ENCODE results near the gene CDAN1. TPM values are rescaled to one million over a fixed set of nuclear protein-coding genes. Genes with fewer than 3 reads are reported as not detected.

CDAN1 gene
- total and polyA plus RNA-seq, 10 of the 15 experiments (the other 5 are each of a cell fraction or from before 2014, with no cell fraction given): 0.56 to 14.2 (median 6.7) TPM

- H3K27ac ChIP-seq (ENCODE audit: control insufficient read depth, insufficient read depth): no peak overlapping the region
- in situ Hi-C loops (cut with MboI) (no loop called here), intact Hi-C loops (cut with micrococcal nuclease; ENCODE audit: unreplicated experiment) (loop anchor here (10.0 kb wide), 1 partner anchor 189 kb away; the partner anchor contains the start of gene TTBK2)
- H3K9me3 ChIP-seq (replicated peaks; ENCODE audit: control insufficient read depth, insufficient read depth, low read length): no peaks in the 10 kb centered on the region
- ChIA-PET RAD21 (ENCODE audit: unreplicated experiment) (interaction anchor here (1.5 kb wide), 1 partner anchor 191 kb away, joined by 6 read pairs; no protein-coding TSS in a partner anchor), SMC1A (ENCODE audit: uncharacterized antibody, unreplicated experiment) (interaction anchor here (0.6 to 0.9 kb wide), 3 partner anchors 47 to 449 kb away, joined by 3 to 5 read pairs (median 4); no protein-coding TSS in a partner anchor), POLR2A (interaction anchor here (0.5 to 0.6 kb wide), 2 partner anchors 9 to 189 kb away, joined by 3 to 7 read pairs; no protein-coding TSS in a partner anchor), CTCF (interaction anchor here (1.1 to 6.2 kb wide), 4 partner anchors 30 to 191 kb away, joined by 3 to 26 read pairs (median 4); no protein-coding TSS in a partner anchor)
- no peak for TF ChIP-seq NBN (IDR thresholded peaks at IDR 0.05)
- TF ChIP-seq, protein P1, sequence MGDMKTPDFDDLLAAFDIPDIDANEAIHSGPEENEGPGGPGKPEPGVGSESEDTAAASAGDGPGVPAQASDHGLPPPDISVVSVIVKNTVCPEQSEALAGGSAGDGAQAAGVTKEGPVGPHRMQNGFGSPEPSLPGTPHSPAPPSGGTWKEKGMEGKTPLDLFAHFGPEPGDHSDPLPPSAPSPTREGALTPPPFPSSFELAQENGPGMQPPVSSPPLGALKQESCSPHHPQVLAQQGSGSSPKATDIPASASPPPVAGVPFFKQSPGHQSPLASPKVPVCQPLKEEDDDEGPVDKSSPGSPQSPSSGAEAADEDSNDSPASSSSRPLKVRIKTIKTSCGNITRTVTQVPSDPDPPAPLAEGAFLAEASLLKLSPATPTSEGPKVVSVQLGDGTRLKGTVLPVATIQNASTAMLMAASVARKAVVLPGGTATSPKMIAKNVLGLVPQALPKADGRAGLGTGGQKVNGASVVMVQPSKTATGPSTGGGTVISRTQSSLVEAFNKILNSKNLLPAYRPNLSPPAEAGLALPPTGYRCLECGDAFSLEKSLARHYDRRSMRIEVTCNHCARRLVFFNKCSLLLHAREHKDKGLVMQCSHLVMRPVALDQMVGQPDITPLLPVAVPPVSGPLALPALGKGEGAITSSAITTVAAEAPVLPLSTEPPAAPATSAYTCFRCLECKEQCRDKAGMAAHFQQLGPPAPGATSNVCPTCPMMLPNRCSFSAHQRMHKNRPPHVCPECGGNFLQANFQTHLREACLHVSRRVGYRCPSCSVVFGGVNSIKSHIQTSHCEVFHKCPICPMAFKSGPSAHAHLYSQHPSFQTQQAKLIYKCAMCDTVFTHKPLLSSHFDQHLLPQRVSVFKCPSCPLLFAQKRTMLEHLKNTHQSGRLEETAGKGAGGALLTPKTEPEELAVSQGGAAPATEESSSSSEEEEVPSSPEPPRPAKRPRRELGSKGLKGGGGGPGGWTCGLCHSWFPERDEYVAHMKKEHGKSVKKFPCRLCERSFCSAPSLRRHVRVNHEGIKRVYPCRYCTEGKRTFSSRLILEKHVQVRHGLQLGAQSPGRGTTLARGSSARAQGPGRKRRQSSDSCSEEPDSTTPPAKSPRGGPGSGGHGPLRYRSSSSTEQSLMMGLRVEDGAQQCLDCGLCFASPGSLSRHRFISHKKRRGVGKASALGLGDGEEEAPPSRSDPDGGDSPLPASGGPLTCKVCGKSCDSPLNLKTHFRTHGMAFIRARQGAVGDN (IDR thresholded peaks at IDR 0.05): no peak
- no peak for TF ChIP-seq CREM (IDR thresholded peaks at IDR 0.05; ENCODE audit: low read depth)
- no peak for TF ChIP-seq NFIC (IDR thresholded peaks at IDR 0.05; ENCODE audit: low read depth, low read length)
- TF ChIP-seq, protein P2, sequence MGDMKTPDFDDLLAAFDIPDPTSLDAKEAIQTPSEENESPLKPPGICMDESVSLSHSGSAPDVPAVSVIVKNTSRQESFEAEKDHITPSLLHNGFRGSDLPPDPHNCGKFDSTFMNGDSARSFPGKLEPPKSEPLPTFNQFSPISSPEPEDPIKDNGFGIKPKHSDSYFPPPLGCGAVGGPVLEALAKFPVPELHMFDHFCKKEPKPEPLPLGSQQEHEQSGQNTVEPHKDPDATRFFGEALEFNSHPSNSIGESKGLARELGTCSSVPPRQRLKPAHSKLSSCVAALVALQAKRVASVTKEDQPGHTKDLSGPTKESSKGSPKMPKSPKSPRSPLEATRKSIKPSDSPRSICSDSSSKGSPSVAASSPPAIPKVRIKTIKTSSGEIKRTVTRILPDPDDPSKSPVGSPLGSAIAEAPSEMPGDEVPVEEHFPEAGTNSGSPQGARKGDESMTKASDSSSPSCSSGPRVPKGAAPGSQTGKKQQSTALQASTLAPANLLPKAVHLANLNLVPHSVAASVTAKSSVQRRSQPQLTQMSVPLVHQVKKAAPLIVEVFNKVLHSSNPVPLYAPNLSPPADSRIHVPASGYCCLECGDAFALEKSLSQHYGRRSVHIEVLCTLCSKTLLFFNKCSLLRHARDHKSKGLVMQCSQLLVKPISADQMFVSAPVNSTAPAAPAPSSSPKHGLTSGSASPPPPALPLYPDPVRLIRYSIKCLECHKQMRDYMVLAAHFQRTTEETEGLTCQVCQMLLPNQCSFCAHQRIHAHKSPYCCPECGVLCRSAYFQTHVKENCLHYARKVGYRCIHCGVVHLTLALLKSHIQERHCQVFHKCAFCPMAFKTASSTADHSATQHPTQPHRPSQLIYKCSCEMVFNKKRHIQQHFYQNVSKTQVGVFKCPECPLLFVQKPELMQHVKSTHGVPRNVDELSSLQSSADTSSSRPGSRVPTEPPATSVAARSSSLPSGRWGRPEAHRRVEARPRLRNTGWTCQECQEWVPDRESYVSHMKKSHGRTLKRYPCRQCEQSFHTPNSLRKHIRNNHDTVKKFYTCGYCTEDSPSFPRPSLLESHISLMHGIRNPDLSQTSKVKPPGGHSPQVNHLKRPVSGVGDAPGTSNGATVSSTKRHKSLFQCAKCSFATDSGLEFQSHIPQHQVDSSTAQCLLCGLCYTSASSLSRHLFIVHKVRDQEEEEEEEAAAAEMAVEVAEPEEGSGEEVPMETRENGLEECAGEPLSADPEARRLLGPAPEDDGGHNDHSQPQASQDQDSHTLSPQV (IDR thresholded peaks at IDR 0.05): no peak
- no peak for TF ChIP-seq RAD51 (IDR thresholded peaks at IDR 0.05)
- no peak for TF ChIP-seq CBFB (IDR thresholded peaks at IDR 0.05; ENCODE audit: low read depth)
- TF ChIP-seq ZNF217 (IDR thresholded peaks at IDR 0.05): no peak
- no peak for TF ChIP-seq POLR2AphosphoS5 (IDR thresholded peaks at IDR 0.05; ENCODE audit: low read length)
- TF ChIP-seq TARDBP (IDR thresholded peaks at IDR 0.05; ENCODE audit: borderline replicate concordance): no peak
- peaks cover 8 to 11% of the 10 kb centered on the region in 2 experiments; a peak in 3 of 4 replicates for H3K36me3 ChIP-seq (ENCODE audit: control insufficient read depth in 2 of 2, insufficient read depth in 2 of 2, low read length in 1 of 2)
- 62% methylated on average over 19 of the region's 19 CpGs for WGBS (ENCODE audit: insufficient coverage, insufficient replicate concordance, low lambda C conversion rate, missing lambda C conversion rate)
- peaks cover 18% of the 10 kb centered on the region for H3K4me1 ChIP-seq (ENCODE audit: control insufficient read depth, insufficient read depth, low read length)
- no peaks in the 10 kb centered on the region for H3K27me3 ChIP-seq (replicated peaks in 1 of 2; ENCODE audit: control insufficient read depth in 2 of 2, insufficient read depth in 2 of 2, low read length in 1 of 2)
- TSS peak; percentile 61 for BruUV-seq (replicated peaks)
- H3K9ac ChIP-seq (ENCODE audit: control insufficient read depth, insufficient read depth, low read length): peak overlapping the region; percentile 77
- H3K79me2 ChIP-seq (ENCODE audit: control insufficient read depth, insufficient read depth, low read length): peaks cover 6% of the 10 kb centered on the region
- peak overlapping the region; percentile 86 for H3K4me2 ChIP-seq (ENCODE audit: control insufficient read depth, insufficient read depth)
- H3K4me3 ChIP-seq: peak overlapping the region; percentile 88
- DNase-seq (ENCODE audit: low read depth, low spot score) (no peak), FAIRE-seq (no peak), ATAC-seq (no peak)
- no peak overlapping the region for H2AFZ ChIP-seq (ENCODE audit: control insufficient read depth, low read depth, low read length)
- no peaks in the 10 kb centered on the region for H4K20me1 ChIP-seq (ENCODE audit: control insufficient read depth, insufficient read depth)
Measured at GRCh38 chr15:42735382-42736165, 1.4 kb downstream of the CDAN1 start.

All from GM12878 (cell line).